GM19438 (cell line): Measurements from ENCODE around the gene FAM32A.

Source experiments
- ATAC-seq: cut with Tn5 transposase; IDR thresholded peaks from one replicate; pipeline ENCODE4 v1.9.1; 2021; ENCODE audit warnings: low read depth; ENCODE audit not compliant: unreplicated experiment

FAM32A gene

DNA sequence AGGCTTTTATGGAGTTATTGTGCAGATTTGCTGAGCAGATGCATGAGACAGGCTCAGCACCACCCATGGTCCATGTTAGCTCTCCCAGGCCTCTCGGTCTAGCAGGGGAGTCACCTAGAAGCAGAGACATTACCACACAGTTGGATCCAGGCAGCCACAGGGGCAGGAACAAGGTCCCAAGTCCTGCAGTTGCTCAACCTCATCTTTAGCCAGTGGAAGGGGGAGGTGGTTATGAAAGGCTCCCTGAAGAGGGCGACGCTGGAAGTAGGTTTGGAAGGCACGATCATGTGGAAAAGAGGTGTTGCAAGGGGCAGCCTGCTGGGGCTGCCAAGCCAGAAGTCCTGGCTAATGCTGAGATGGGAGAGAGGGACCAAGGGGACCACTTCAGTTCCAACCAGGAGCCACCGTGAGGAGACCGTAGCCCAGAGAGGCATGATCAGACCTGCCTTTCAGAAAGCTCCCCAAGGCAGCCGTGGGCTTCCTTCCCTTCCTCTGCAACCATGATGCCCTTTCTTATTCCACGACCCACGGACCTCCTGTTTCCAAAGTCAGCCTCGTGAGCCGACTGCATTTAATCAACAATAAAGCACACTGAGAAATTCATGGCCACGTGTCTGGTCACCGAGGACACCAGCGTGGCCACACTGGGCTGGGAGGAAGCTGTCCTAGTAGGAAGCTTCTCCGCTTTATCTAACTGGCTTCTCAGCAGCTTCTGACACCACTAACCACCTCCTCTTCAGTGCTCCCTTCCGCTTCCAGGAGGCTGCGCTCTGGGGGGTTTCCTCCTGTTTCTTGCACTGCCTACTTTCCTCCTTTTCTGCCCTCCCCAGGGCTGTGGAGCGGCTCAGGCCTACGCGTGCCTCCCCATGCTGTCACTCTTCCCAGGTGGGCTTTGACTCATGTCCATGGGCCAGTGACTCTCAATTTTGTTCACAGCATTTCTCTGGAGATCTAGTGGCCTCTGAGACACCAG lies 15.1 kb downstream of the FAM32A start:
- ATAC-seq, result no peak

DNA sequence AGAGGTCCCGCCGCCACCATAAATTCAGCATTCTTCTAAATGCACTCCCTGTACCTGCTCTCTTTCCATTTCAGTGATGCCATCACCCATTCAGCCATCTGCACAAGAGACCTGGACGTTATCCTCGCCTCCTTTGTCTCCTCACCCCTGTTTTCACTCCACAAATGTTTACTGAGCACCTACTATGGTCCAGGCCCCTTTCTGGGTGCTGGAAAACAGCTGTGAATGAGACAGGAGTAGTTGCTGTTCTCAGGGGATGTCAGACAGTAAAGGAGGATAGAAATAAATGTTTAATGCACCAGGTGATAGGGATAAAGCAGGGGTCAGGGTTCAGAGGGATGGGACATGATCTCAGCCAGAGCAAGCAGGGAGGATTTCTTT lies 15.8 kb downstream of the FAM32A start:
- ATAC-seq, result no peak

DNA sequence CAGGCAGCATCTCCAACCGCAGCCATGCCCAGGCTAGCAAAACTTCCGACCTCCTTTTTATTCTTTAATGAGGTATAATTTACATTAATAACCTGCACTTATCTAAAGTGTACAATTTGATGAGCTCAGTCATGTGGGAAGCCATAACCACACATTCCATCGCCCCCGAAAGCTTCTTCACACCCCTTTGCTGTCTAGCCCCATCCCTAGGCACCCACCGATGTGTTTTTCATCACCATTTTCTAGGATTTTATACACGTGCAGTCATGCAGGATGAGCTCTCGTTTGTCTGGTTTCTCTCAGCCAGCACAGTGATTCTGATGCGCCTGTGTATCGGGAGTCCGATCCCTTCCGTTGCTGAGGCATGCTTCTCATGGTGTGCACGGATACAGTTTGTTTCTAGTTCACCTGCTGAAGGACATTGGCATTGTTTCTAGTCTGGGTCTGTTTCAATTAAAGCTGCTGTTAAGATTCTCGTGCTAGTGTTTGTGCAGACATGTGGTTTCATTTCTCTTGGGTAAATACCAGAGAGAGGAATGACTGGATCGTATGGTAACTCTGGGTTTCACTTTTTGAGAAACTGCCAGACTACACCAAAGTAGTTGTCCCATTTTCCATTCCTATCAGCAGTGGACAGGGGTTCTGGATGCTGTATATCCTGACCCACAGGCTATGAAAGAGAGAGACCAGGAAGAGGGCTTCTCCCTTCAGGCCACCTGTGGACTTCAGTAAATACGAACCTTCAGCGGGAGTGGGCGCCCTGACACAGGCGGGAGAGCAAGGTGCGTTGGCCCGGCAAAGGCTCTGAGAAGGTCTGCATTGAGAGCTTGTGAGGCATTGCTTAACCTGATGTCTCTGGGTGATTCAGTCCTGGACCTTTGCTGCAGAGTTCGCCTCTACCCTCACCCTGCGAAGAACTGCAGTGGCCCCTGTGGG lies 17.4 kb downstream of the FAM32A start:
- ATAC-seq, result no peak

DNA sequence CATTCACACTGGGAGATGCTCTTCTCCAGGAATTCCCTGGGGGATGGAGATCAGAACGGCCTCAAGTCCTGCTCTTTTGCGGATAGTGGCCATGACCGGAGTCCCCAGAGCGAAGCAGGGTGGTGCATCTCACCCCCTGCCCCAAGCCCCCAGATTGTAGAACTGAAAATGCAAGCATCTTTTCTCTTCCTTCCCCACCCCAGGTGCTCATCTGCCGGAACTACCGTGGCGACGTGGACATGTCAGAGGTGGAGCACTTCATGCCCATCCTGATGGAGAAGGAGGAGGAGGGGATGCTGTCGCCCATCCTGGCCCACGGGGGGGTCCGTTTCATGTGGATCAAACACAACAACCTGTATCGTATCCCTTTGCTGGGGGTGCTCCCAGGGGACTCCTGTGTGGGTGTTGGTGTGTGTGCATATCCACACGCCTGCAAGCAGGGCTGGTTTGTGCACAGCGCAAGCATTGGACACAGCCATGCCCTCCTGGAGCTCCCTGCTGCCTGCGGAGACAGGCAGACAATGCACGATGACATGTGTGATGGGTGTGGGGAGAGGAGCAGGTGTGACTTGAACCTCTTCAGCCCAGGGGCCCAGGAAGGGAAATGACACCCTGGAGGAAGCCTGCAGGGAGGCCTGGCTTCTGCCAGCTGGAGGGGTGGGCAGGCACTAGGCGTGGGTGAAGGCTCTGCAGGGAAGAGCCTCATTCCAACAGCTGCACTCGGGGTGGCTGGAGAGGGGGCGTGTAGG lies 18.2 kb downstream of the FAM32A start:
- no peak for ATAC-seq

DNA sequence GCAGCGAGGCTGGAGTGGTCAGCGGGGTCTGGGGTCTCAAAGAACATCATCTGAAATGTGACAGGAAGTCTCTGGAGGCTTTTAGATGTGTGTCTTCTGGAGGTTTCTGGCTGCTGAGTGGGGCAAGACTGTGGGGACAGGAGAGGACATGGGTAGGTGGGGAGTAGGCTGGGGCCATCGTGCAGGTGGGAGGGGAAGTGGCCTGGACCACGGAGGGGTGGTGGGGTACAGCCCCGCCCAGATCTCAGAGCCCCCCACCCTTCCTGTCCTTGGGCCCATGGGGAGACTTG lies 18.7 kb downstream of the FAM32A start:
- ATAC-seq, result no peak

DNA sequence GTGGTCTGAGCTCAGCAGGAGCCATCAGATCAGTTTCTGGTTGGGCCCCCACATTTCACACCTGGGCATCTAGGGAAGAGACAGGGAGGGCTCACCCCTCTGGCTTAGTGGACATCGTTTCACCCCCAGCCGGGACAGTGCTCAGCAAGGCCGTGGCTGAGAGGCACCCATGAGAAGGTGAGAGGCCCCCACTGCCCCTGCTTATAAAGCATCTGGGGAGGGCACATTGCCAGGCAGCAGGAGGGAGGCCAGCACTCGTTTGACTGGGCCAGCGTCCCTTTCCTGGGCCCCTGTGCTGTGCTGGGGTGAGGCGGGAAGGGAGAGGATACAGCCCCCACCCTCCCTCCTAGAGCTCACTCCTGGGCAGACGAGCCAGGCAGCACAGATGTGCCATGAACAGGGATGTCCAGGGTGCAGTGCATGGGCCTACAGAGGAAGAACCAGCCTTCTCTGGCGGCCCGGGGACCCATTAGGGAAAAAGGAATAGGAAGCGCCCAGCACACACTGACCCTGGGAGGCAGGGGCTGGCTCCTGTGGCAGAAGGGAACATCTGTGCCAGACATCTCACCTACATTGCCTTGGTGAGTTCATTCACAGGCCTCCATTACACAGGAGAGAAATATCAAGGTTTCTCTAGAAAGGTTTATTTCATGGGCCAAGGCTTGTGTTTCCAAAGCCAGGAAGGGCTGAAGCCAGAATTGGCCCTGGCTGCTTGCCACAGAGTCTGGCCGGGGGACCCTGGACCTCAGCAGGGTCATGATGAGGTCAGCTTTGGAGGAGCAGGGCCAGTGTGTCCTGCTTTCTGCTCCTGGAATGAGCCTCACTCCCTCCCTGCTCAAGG lies 20.2 kb downstream of the FAM32A start:
- no peak for ATAC-seq

DNA sequence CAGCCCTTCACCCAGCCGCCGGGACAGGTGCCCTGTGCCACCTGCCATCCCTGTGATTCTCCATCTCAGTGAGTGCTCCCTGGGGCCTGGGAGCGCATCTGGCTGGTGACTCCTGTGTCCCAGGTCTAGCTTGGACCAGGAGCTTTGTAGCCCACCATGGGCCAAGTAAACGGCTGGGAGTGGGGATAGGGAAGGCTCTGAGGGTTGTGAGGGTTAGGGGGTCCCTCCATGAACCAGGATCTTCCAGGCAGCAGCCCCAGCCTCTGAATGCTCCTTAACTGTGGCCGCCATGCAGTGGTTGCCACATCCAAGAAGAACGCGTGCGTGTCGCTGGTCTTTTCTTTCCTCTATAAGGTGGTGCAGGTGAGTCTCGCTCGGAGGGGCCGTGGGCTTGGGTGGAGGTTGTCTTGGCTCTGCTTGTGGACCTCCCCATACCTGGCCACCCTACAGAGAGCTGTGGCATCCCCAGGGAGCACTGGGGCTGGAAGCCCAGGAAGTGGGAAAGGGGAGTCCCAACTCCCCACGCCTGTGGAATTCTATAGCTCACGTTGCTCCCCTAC lies 20.9 kb downstream of the FAM32A start:
- ATAC-seq, result no peak

DNA sequence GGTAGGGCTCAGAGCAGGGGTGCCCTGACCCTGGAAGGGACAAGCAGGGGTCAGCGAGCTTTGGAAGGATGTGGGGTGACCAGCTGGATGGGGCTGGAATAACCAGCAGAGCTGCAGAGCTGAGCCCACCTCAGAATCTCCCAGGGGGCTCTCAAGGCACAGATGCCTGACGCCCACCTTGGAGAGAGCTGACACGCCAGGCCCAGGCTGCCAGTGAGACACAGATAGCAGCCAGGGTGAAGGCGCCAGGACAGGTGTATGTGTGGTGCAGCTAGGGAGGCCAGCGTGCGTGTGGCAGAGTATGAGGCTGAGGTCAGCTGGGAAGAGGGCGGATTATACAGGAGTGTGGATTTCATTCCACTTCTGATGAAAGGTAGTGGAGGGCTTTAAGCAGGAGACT lies 21.4 kb downstream of the FAM32A start:
- ATAC-seq, result no peak

DNA sequence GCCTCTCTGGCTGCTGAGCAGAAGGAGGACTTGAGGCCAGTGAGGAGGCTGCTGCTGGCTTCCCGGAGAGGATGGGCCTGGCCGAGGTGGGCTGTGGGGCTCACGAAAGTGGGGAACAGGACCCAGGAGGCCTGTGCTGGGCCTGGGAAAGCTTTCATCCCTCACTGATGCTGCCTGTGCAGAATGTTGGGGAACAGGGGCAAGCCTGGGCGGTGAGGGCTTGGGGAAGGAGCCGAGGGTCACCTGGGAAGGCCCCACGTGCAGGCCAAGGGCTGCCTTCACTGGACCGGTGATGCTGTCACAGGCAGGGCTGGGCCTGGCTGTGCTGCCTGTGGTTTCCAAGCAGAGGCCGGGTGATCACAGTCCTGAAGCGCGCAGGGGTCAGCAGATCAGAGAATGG lies 21.9 kb downstream of the FAM32A start:
- ATAC-seq, result no peak

DNA sequence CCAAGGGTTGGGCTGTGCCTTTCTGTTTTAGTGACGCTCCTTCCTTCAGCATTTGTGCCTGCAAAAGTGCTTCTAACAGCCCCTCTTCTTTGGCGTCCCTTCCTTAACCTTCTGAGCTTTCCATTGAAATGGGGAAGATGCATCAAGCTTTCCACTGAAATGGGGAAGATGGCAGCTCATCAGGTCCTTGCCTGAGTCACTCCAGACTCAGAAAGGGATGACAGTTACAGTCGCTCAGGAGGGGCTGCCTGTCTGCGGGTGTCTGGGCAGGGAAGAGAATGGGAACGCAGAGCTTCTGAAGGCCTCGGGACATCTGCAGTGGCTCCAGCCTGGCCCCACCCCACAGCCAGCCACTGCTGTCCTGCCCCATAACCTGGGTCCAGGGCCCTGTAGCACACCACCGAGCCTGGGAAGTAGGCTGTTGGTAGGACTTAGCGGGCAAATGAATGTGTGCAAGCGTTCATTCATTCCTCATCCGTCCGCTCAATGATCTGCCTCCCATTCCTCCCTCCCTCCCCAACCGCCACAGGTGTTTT lies 22.3 kb downstream of the FAM32A start:
- ATAC-seq, result no peak

DNA sequence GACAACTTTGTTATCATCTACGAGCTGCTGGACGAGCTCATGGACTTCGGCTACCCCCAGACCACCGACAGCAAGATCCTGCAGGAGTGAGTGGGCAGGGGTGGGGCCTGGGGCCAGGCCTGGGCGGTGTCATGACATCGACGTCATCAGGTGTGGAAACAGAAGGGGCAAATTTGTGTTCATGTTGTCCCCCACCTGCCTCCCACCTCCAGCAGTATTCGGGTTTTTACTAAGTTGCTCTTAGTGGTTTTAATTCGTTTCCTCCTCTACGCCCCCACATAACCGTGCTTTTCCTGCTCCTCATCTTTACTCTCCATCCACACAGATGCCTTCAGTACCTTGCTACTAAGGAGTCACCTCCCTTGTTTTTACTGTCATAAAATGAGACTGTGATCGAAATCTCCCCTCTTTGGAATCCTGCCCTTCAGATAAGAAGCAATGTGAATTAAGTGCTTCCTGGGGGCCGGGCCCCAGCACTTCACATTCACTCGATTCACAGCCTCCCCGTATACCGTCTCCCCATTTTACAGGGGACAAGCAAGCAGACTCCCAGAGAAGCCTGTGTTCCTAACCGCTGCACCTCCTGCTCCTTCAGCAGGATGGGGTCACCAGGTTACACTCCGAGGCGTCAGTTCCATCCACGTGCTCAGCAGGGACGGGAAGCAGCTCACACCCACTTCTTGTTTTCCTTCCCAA lies 23.0 kb downstream of the FAM32A start:
- ATAC-seq, result no peak

DNA sequence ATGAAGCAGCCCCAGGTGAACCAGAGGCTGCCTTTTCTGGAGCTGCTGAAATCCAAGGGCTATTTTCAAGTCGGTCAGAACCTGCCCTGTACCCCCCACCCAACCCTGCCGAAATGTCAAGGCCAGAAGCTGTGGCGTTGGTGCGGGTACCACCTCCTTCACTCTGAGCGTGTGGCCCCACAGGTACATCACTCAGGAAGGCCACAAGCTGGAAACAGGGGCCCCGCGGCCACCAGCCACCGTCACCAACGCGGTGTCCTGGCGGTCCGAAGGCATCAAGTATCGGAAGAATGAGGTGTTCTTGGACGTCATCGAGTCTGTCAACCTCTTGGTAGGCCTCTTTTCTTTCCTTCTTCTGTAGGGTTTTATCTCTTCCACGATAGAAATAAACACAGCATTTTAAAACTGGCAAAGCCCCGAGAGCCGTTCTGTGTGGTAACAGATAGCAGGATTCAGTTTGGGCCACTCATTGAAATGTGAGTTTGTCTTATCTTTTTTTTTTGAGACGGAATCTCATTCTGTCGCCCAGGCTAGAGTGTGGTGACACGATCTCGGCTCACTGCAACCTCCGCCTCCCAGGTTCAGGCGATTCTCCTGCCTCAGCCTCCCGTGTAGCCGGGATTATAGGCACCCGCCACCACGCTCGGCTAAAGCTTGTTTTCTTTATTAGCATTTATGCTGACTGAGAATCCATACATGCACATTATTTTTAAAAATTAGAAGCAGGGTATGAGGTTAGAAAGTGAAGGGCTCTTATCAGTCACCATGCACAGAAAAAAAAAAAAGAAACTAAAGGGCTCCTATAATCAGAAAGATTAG lies 23.8 kb downstream of the FAM32A start:
- ATAC-seq, result no peak

DNA sequence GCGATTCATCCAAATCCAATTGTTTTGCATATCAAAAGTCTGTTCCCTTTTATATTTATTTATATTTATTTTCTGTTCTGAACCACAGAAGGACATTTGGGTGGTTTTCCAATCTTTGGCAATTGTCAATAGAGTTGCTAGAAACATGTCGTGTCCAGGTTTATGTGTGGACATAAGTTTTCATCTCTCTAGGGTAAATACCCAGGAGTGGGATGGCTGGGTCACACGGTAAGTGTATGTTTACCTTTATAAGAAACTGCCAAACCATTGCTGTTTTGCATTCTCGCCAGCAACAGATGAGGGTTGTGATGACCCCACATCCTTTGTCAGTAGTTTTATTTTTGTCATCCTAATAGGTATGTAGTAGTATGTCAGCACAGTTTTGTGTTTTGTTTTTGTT lies 25.0 kb downstream of the FAM32A start:
- ATAC-seq, result no peak

DNA sequence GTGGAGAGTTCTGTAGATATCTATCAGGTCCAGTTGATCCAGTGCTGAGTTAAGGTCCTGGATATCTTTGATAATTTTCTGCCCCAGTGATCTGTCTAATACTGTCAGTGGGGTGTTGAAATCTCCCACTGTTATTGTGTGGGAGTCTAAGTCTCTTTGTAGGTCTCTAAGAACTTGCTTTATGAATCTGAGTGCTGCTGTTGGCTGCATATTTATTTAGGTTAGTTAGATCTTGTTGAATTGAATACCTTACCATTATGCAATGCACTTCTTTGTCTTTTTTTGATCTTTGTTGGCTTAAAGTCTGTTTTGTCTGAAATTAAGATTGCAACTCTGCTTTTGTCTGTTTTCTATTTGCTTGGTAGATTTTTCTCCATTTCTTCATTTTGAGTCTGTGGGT lies 27.9 kb downstream of the FAM32A start:
- no peak for ATAC-seq

DNA sequence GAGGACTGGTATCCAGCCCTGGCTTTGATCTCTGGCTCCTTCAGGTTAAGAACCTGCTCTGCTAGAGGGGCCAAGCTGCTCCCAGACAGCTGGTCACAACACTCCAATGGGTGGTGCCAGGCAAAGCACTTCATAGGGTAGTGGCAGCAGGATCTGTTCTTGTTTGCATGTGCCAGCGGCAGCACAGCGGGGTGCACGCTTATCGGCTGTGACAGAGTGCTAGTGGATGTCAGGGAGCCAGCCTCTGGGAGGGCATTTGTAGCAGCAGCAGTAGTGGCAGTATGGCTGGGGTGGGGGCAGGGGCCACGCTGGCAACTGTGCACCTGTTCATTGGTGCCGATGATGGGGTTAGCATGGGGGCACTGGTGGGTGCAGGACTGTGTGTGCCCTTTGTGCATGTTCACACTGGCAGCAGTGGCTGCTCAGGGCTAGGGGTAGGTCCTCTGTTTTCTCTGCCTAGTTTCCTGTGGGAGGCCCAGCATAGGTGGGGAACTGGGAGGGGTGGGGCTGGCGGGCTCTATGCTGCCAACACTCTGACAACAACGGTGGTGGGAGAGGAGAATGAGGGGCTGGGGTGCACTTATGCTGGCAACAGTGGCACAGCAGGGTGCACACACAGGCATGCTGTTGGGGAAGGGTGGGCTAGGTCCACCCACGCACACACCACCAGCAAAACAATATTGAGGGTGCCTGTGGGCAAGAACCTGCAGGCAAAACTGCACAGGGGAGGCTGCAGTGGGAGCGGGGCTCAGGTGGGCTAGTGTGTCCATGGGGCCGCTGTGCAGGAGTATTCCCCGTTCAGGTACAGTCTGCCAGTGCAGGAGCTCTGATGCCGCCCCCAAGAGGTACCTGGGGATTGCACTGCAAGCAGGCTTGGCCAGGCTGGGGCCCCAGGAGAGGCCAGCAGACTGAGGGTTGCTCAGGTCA lies 31.8 kb downstream of the FAM32A start:
- no peak for ATAC-seq

DNA sequence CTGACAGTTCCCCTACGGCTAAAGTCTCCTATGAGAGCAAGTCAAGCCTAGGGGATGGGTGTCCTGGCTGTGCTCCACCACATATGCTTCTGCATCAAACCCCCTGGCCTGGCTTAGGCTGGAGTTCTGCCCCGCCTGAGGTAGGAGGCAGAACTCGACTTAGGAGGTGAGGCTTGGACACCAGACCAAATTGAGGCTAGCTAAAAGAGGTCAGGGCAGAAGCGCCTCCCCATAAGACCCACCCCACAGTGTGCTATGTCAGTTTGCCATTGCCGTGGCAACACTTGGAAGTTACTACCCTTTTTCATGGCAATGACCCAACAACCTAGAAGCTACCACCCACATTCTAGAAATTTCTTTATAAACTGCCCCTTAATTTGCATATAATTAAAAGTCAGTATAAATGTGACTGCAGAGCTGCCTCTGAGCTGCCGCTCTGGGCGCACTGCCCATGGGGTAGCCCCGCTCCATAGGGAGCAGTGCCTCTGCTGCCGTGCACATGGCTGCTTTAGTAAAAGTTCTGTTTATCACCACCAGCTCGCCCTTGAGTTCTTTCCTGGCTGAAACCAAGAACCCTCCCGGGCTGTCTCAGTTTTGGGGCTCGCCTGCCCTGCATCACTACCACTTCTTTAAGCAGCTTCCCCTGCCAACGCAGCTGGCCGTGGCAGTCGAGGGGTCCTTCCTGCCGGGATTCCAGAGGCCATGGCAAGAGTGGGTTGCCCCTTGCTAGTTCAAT lies 32.7 kb downstream of the FAM32A start:
- ATAC-seq, result no peak
